HG03469 (cell line): ENCODE measurements around the gene EPS15.
"Not testable (repeated sequence)": the region's sequence is repeated elsewhere in the genome, so short reads cannot be mapped to it uniquely, and the experiment has no call there.

Experiments used
- ATAC-seq: cut with Tn5 transposase; IDR thresholded peaks from one replicate; pipeline ENCODE4 v1.9.1; 2021; ENCODE audit warnings: mild to moderate bottlenecking, moderate library complexity, moderate number of reproducible peaks; ENCODE audit not compliant: unreplicated experiment

The EPS15 gene

DNA sequence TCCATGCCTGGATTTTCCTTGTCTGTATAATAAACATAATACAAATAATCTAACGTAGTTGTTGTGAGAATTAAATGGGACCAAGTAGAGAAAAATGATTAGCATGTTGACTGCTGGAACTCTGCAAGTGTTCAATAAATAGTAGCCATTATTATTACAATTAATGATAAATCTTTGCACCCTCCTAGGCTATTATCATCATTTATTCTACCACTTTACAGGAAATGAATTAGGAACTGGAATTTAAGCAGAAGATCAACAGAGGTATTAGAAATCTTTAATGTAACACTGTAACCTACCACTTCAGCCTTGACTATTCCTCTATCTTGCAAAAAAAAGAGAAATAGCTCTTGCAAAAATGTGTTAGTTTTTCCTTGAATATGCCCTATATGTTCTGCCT lies 126.8 kb downstream of the EPS15 start:
- no peak for ATAC-seq

GRCh38 chr1:51390641-51391040 lies 128.4 kb downstream of the EPS15 start:
- not testable (repeated sequence) for ATAC-seq

DNA sequence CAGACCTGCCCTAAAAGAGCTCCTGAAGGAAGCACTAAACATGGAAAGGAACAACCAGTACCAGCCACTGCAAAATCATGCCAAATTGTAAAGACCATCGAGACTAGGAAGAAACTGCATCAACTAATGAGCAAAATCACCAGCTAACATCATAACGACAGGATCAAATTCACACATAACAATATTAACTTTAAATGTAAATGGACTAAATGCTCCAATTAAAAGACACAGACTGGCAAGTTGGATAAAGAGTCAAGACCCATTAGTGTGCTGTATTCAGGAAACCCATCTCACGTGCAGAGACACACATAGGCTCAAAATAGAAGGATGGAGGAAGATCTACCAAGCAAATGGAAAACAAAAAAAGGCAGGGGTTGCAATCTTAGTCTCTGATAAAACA lies 131.8 kb downstream of the EPS15 start:
- ATAC-seq, result not testable (repeated sequence)

DNA sequence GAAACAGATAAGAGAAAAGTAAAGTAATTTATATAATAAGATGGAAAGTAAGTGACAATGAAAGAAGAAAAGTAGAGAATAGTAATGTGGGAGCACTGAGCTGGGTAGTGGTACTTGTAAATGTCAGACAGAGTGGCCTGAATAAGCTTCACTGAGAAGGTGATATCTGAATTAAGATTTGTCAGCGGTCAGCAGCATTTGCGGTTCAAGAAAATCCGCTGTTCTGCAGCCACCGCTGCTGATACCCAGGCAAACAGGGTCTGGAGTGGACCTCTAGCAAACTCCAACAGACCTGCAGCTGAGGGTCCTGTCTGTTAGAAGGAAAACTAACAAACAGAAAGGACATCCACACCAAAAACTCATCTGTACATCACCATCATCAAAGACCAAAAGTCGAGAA lies 132.8 kb downstream of the EPS15 start:
- not testable (repeated sequence) for ATAC-seq

DNA sequence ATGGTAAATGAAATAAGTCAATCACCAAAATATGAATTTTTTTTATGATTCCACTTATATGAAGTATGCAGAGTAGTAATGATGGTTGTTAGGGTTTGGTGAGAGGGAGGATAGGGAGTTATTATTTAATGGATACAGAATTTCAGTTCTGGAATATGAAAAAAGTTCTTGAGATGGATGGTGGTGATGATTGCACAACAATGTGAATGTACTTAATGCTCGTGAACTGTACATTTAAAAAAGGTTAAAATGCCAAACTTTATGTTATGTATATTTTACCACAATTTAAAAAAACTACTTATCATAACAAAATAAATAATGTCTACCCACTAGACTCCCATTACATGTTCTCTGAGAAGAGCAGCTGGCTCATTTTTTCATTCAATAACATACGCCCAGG lies 133.3 kb downstream of the EPS15 start:
- ATAC-seq, result no peak

DNA sequence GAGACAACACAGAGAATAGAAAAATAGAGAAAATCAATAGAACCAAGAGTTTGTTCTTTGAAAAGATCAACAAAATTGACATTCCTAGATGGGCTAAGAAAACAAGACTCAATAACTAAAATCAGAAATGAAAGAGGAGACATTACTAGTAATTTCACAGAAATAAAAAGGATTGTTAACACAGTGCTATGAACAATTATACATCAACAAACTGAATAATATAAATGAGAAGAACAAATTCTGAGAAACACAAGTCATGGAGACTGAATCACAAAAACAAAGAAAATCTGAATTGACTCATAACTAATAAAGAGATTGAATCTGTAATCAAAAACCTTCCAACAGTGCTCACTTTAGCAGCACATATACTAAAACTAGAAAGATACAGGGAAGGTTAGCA lies 137.1 kb downstream of the EPS15 start:
- no peak for ATAC-seq

DNA sequence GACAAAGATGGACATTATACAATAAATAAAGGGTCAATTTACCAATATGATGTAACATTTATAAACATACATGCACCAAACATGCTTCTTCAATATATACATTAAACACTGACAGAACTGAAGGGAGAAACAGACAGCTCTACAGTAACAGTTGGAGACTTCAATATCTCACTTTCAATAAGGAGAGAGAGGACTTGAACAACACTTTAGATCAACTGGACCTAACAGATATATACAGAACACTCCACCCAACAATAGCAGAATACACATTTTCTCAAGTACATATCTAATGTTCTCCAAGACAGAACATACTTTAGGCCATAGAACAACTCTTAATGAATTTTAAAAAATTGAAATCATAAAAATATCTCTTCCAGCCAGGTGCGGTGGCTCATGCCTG lies 138.1 kb downstream of the EPS15 start:
- no peak for ATAC-seq

DNA sequence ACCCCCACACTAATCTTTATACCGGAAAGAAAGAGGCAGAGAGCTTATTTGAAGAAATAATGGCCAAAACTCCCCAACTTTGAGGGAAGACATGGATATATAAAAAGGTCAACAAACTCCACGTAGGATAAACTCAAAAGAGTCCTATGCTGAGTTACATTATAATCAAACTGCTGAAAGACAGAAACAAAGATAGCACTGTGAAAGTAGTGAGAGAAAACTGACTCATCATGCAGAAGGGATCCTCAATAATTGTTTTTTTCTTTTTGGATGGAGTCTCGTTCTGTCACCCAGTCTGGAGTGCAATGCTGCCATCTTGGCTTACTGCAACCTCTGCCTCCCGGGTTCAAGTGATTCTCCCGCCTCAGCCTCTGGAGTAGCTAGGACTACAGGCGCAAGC lies 140.2 kb downstream of the EPS15 start:
- ATAC-seq, result no peak

GRCh38 chr1:51373898-51374297 lies 145.2 kb downstream of the EPS15 start:
- no peak for ATAC-seq

DNA sequence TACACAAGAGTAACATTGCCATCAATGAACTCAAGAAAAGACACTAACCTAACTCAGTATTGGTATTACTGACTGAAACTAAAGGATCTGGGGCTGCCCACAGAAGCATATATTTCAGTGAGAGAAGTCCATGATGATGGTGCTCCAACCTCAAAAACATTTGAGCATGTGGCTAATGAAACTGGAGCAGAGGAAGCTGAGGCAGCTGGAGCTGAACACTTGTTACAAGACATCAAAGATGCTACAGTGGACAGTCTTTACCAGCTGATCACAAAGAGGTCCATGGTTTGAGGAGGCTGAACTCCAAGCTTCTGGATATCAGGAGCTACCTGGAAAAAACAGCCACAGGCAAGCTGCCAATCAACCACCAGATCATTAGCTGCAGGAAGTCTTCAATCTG lies 146.5 kb downstream of the EPS15 start:
- ATAC-seq, result no peak

DNA sequence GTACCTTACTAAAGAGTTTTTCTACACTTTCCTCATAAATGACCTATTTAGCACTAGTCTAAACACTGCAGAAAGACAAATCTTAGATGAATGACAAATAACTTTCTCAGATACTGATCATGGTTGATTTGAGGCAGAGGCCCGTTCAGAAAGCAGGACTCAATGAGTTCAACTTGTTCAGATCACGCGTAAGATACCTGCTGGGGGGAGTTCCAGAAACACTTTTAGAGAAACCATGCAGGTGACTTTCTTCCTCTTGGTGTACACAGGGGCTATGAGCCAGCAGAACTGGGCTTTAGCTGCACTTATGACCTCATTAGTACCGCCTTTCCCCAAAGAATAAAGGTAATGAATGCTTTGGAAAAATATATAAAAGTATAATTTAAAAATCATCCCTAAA lies 149.9 kb downstream of the EPS15 start:
- no peak for ATAC-seq

DNA sequence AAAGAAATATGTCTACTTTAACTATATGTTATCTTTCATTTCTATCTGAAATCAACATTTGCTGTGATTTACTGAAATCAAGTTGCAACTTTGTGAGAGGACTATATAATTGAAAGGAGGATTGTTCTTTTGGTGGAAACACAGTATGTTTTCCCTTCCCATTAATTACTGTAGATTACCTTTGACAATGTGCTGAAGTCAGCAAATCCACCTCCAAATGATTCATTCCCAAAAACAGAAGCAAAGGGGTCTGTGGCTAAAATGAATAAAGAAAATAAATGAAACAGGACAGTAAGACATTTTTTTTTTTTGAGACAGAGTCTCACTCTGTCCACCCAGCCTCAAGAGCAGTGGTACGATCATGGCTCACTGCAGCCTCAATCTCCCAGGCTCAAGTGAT lies 153.3 kb downstream of the EPS15 start:
- ATAC-seq, result no peak

GRCh38 chr1:51359879-51360278 lies 159.2 kb downstream of the EPS15 start:
- no peak for ATAC-seq

DNA sequence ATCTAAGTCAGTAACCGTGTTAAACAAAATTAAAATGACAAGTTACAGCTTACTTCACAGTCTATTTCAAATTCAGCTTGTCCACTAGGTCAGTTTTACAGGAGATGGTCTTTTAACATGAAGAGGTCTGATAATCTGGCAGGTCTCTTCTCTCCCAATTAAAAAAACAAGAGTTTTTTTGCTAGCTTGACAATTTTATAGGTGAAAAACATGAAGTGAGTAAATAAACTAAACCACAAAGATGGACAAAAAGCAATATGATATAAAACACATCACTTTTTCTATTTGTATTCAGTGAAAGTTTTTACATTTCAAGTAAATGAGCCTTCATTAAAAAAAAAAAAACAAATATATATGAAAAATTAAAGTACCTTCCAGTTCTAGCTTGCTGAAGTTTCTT lies 163.7 kb downstream of the EPS15 start:
- no peak for ATAC-seq

DNA sequence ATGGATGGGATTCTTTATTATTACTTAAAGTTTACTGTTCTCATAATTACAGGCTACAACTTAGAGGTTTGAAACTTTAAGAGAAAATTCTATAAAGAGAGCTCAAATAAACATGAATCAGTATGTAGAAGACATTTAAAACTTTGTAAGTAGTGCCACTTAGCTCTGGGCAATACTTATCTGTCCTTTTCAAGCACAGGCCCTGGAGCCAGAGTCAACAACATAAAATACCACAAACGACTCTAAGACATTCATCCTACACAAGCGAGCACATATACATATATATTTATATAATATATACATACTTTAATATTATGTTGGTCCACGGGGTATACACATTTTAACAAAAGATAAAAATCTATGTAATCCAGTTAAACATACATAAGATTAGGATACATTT lies 164.7 kb downstream of the EPS15 start:
- ATAC-seq, result no peak

DNA sequence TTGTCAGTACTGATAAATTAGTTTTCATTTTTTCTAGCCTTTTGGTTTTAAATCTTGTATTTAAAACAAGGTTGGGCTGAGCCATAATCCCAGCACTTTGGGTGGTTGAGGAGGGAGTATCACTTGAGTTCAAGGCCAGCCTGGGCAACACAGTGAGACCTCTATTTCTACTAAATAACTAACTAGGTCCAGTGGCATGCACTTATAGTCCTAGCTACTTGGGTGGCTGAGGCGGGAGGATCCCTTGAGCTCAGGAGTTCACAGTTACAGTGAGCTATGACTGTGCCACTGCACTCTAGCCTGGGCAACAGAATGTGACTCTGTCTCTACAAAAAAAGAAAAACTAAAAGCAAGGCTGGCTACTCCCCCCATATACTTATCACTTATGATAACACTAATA lies 167.2 kb downstream of the EPS15 start:
- no peak for ATAC-seq

DNA sequence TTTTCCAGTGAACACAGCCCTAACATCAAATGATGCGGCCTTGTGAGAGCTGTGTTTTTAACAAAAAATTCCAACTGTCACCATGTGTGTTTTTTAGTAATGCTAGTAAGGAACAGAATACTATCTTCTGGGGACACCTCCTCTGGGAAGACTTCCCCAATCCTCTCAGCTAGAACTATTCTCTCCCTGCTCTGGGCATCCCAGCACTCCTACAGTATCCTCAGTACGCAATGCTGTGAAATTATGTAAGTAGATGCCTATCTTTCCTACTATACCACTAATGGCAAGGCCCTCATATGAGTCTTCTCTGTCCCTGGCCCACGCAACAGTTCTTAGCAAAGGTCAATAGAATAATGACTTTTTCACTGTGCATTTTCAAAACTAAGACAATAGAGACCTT lies 169.2 kb downstream of the EPS15 start:
- ATAC-seq, result no peak

GRCh38 chr1:51348147-51348527 lies 170.9 kb downstream of the EPS15 start:
- ATAC-seq, result no peak

- ATAC-seq, result no peak
These were observed 171.5 kb downstream of the EPS15 start for GRCh38 chr1:51347398-51348146.

GRCh38 chr1:51346086-51346942 lies 172.8 kb downstream of the EPS15 start:
- ATAC-seq, result no peak

DNA sequence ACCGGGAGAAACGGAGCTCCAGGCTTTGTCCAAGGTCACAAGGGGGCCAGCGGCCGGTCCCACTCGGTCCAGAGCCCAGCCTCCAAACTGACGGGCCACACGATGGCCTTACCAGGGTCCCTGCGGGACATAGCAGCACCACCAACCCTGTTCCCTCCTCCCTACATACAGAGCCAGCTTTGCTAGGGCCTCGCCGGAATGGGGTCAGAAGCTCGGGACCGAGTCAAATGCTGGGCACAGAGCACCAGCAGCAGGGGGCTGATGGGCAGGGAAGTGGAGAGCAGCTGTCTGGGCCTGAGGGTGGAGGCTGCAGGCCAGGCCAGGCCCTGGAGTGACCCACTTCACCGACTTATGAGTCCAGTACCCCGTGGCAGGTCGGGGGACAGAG lies 173.8 kb downstream of the EPS15 start:
- no peak for ATAC-seq

DNA sequence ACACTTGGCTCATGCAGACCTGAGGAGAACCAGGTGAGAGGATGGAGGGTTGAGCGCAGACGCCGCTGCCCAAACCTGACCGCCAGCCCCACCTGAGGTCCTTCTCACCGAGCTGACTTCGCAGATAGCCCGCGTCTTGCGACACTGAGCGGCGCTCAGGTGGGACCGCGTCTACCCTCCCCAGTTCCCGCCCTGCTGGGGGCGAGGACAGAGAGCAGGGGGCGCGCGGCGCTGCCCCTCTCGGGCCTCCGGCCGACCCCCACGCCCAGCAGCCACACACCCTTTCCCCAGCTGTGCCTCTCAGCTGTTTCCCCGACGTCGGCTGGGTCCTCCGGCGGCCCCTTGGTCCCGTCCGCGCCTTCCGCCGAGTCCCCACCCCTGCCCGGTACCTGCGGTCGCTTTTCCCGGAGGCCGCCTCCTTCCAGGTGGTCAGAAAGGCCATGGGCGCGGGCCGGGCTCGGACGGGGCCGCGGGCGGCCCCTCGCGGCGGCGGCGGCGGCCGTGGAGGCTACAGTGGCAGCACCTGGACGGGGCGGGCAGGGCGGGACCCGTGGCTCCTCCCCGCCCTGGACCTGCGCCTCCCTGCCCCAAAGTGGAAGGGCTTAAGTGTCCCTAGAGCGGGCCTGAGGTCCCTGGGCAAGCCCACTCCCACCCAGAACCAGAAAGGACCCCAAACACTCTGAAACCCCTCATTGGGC lies 174.3 kb downstream of the EPS15 start:
- ATAC-seq, result no peak
